Activated naive CD4-positive, alpha-beta T cell treated with anti-CD3 and anti-CD28 coated beads, Interleukin-2, amount 10 ng/mL, durations not matched to agents 5 hours and 36 hours (primary cell): ENCODE data around the gene CRTAC1. TPM values are rescaled to one million over a fixed set of nuclear protein-coding genes. Genes with fewer than 3 reads are reported as not detected.

ENCODE experiments used
- total RNA-seq, 2 experiments: library from RNA; stranded (reverse); gene quantifications; one replicate each; pipeline ENCODE4 v1.2.3, GENCODE V29; 2021

The CRTAC1 gene
- not detected for total RNA-seq

GRCh38 chr10:98030093-98030821 lies at the start of gene CRTAC1:
TSS of gene CRTAC1 (minus strand) at chr10:98030621. CDS start at chr10:98030472, 149 bp downstream.

GRCh38 chr10:97849687-97850402 lies 180.6 kb downstream of the CRTAC1 start, which contains the start of gene GOLGA7B:
TSS of gene GOLGA7B (plus strand) at chr10:97849843. CDS start at chr10:97850304, 461 bp downstream.

Other genes starting within 250 kb of the CRTAC1 start
- gene GOLGA7B, start 180.8 kb downstream of the CRTAC1 start, total RNA-seq = 10 to 100 TPM; 13.9 to 15.0 TPM
- gene R3HCC1L, start 104.0 kb upstream of the CRTAC1 start, total RNA-seq = 10 to 100 TPM; 16.3 to 17.2 TPM
- gene LOXL4, start 237.6 kb upstream of the CRTAC1 start, total RNA-seq = not detected